Endothelial cell of umbilical vein (primary cell): ENCODE data around the gene GLB1L. TPM values are rescaled to one million over a fixed set of nuclear protein-coding genes. Genes with fewer than 3 reads are reported as not detected.

Source experiments
- BruUV-seq: library from RNA; stranded (reverse); fragments of 400-500 nt; replicated peaks from 2 replicates; lab custom pipeline; 2021; lab: Mats Ljungman, UMichigan
- CTCF ChIA-PET: fragments of 300-600, 350-600 bp; sonication (Branson Sonifier 250); formaldehyde crosslinking; loops from one replicate; lab custom pipeline; 2021; ENCODE audit warnings: antibody characterized with exemption, inconsistent platforms; lab: Charles Lee
- POLR2A ChIA-PET: fragments of 300-600, 350-600 bp; sonication (Branson Sonifier 250); formaldehyde crosslinking; loops from one replicate; lab custom pipeline; 2021; ENCODE audit warnings: antibody characterized with exemption, inconsistent platforms; lab: Charles Lee
- DNase-seq: peaks from one replicate; pipeline ENCODE4 v3.0.0-alpha.2; 2011; ENCODE audit warnings: low read depth, low spot score
- FAIRE-seq: peaks from 2 replicates; lab custom pipeline; 2011; peaks lifted over from hg19 to GRCh38; lab: Jason Lieb, UNC
- H2AFZ ChIP-seq: 2 replicates; pipeline ENCODE4 v1.6.0; 2012; ENCODE audit warnings: low read depth, low read length, control low read depth, inconsistent platforms
- H3K27ac ChIP-seq: 2 replicates; pipeline ENCODE4 v1.5.1; 2011; ENCODE audit warnings: low read depth, mild to moderate bottlenecking, control low read depth, low read length, moderate library complexity; ENCODE audit not compliant: insufficient read depth
- H3K27me3 ChIP-seq, 2 experiments: 2 replicates each; pipeline versions ENCODE4 v1.6.0 to v1.6.1; 2011; ENCODE audit warnings: low read length in 2 of 2, mixed read lengths in 1 of 2; ENCODE audit not compliant: control insufficient read depth in 2 of 2, insufficient read depth in 2 of 2
- H3K36me3 ChIP-seq, 2 experiments: 2 replicates in 1 of 2; 3 replicates in 1 of 2; pipeline ENCODE4 v1.5.1; 2011; ENCODE audit warnings: low read length in 2 of 2, mild to moderate bottlenecking in 1 of 2, moderate library complexity in 1 of 2; ENCODE audit not compliant: control insufficient read depth in 2 of 2, insufficient read depth in 2 of 2; ENCODE audit errors: extremely low read depth in 1 of 2
- H3K4me1 ChIP-seq: 3 replicates; pipeline ENCODE4 v1.5.1; 2011; ENCODE audit warnings: mild to moderate bottlenecking, low read length; ENCODE audit not compliant: control insufficient read depth, insufficient read depth; ENCODE audit errors: extremely low read depth
- H3K4me2 ChIP-seq: 2 replicates; pipeline ENCODE4 v1.6.1; 2011; ENCODE audit warnings: low read length, control low read depth, mixed read lengths; ENCODE audit not compliant: insufficient read depth
- H3K4me3 ChIP-seq, 3 experiments: fragments of 200-600 bp in 1 of 3; sonication (generic), shearing (Covaris generic) in 1 of 3; replicated peaks in 1 of 3; 2 replicates each; pipeline ENCODE4 v1.5.1; 2011 to 2016; ENCODE audit warnings: control low read depth in 3 of 3, low read length in 3 of 3, mild to moderate bottlenecking in 2 of 3, inconsistent platforms in 1 of 3, low read depth in 1 of 3, moderate library complexity in 1 of 3; ENCODE audit not compliant: insufficient read depth in 1 of 3
- H3K79me2 ChIP-seq: 2 replicates; pipeline ENCODE4 v1.6.0; 2012; ENCODE audit warnings: low read length, inconsistent platforms; ENCODE audit not compliant: control insufficient read depth, insufficient read depth
- H3K9ac ChIP-seq: replicated peaks from 2 replicates; pipeline ENCODE3; 2011; ENCODE audit warnings: low read length, control low read depth; ENCODE audit not compliant: insufficient read depth; ENCODE audit errors: extremely low read depth
- H3K9me1 ChIP-seq: replicated peaks from 3 replicates; pipeline ENCODE4 v1.6.0; 2011; ENCODE audit warnings: mild to moderate bottlenecking, low read length; ENCODE audit not compliant: control insufficient read depth, insufficient read depth; ENCODE audit errors: extremely low read depth
- H3K9me3 ChIP-seq: replicated peaks from 2 replicates; pipeline ENCODE4 v1.5.1; 2012; ENCODE audit warnings: low read length, inconsistent platforms; ENCODE audit not compliant: control insufficient read depth, insufficient read depth
- H4K20me1 ChIP-seq: replicated peaks from 2 replicates; pipeline ENCODE3; 2011; ENCODE audit warnings: mild to moderate bottlenecking, low read length; ENCODE audit not compliant: control insufficient read depth, insufficient read depth; ENCODE audit errors: extremely low read depth
- EZH2 ChIP-seq: IDR thresholded peaks from 2 replicates; pipeline ENCODE4 v1.6.1; 2012; ENCODE audit warnings: borderline replicate concordance, low read depth, mild to moderate bottlenecking, moderate library complexity, low read length, inconsistent platforms; ENCODE audit not compliant: severe bottlenecking
- FOS ChIP-seq: IDR thresholded peaks from 2 replicates; pipeline ENCODE4 v1.6.1; 2011; ENCODE audit warnings: mild to moderate bottlenecking, low read length, moderate library complexity, borderline replicate concordance; ENCODE audit not compliant: insufficient read depth
- GATA2 ChIP-seq: IDR thresholded peaks from 2 replicates; pipeline ENCODE4 v1.7.0; 2011; ENCODE audit warnings: low read depth, mild to moderate bottlenecking, moderate library complexity, mixed read lengths, low read length; ENCODE audit not compliant: insufficient read length, insufficient read depth
- JUN ChIP-seq: IDR thresholded peaks from 2 replicates; pipeline ENCODE4 v1.6.1; 2011; ENCODE audit warnings: borderline replicate concordance, low read depth; ENCODE audit not compliant: insufficient read length, insufficient read depth
- MYC ChIP-seq: IDR thresholded peaks from one replicate; pipeline ENCODE4 v1.6.1; 2011; ENCODE audit warnings: mild to moderate bottlenecking, low read depth, low read length
- POLR2A ChIP-seq: IDR thresholded peaks from 2 replicates; pipeline ENCODE4 v1.6.1; 2012; ENCODE audit warnings: low read depth, mild to moderate bottlenecking, control low read depth, low read length
- POLR2AphosphoS5 ChIP-seq: IDR thresholded peaks from 2 replicates; pipeline ENCODE4 v1.6.1; 2012; ENCODE audit warnings: low read depth, mild to moderate bottlenecking, control low read depth, low read length, moderate library complexity; ENCODE audit not compliant: insufficient read depth
- dilution Hi-C: fragments of 300-500 bp; cut with MboI; formaldehyde crosslinking; loops from one replicate; pipeline ENCODE4 v1.15.0; 2019; ENCODE audit warnings: low sequenced_read_pairs; ENCODE audit not compliant: extremely low pct_ligation_motif_present
- intact Hi-C: fragments of 100-400 bp; cut with micrococcal nuclease; formaldehyde crosslinking; loops from one replicate; pipeline ENCODE4 v1.10.0; 2022
- polyA plus RNA-seq, 4 experiments: library from polyadenylated mRNA; depleted of rRNA in 3 of 4; stranded (reverse) in 3 of 4; unstranded in 1 of 4; fragments of >200 nt; gene quantifications; 2 replicates each; pipeline versions ENCODE4 v1.2.1 to v1.2.3, GENCODE V29; 2011 to 2012; ENCODE audit warnings: missing spikeins in 1 of 4
- total RNA-seq: library from RNA; stranded (reverse); gene quantifications from 2 replicates; pipeline ENCODE4 v1.2.3, GENCODE V29; 2021
- TF ChIP-seq, protein P1 (sequence below), 2 donors: IDR thresholded peaks; 1 replicate in 1 of 2; 2 replicates in 1 of 2; pipeline ENCODE4 v1.5.1; 2011; ENCODE audit warnings: low read length in 2 of 2, mild to moderate bottlenecking in 2 of 2, moderate library complexity in 2 of 2, control low read depth in 1 of 2, inconsistent platforms in 1 of 2, low read depth in 1 of 2; ENCODE audit not compliant: insufficient read depth in 1 of 2; ENCODE audit errors: extremely low read depth in 1 of 2
- TF ChIP-seq, protein P2 (sequence below): IDR thresholded peaks from 2 replicates; pipeline ENCODE4 v1.6.1; 2011; ENCODE audit not compliant: insufficient read depth, insufficient read length

The GLB1L gene
- total and polyA plus RNA-seq, 2 donors (not counting 3 experiments of a cell fraction or from before 2014, with no cell fraction given), result 9.2 to 11.9 TPM

GRCh38 chr2:219219784-219220532, 25.3 kb downstream of the GLB1L start:
- dilution Hi-C loops, result no loop called here
- no peak overlapping the region for H3K4me2 ChIP-seq
- H3K9ac ChIP-seq, result no peak overlapping the region
- H2AFZ ChIP-seq, result no peak overlapping the region
- no peaks in the 10 kb centered on the region for H3K27me3 ChIP-seq
- CTCF ChIA-PET, result interaction anchor here (0.5 to 1.3 kb wide), 2 partner anchors 8 to 59 kb away, joined by 3 read pairs; partner anchors contain the start of gene DNAJB2
- BruUV-seq, result no TSS peak
- no peak overlapping the region for H3K27ac ChIP-seq
- no peaks in the 10 kb centered on the region for H3K9me3 ChIP-seq
- H3K36me3 ChIP-seq, result peaks cover 2 to 37% of the 10 kb centered on the region in 2 experiments
- H3K4me1 ChIP-seq, result peaks cover 14% of the 10 kb centered on the region
- DNase-seq, result no peak
- no peak for FAIRE-seq
- no peak for TF ChIP-seq FOS
- TF ChIP-seq GATA2, result no peak
- TF ChIP-seq MYC, result no peak
- no peak for TF ChIP-seq POLR2A
- TF ChIP-seq EZH2, result no peak
- no peak for TF ChIP-seq POLR2AphosphoS5
- TF ChIP-seq JUN, result no peak
- TF ChIP-seq, protein P1, sequence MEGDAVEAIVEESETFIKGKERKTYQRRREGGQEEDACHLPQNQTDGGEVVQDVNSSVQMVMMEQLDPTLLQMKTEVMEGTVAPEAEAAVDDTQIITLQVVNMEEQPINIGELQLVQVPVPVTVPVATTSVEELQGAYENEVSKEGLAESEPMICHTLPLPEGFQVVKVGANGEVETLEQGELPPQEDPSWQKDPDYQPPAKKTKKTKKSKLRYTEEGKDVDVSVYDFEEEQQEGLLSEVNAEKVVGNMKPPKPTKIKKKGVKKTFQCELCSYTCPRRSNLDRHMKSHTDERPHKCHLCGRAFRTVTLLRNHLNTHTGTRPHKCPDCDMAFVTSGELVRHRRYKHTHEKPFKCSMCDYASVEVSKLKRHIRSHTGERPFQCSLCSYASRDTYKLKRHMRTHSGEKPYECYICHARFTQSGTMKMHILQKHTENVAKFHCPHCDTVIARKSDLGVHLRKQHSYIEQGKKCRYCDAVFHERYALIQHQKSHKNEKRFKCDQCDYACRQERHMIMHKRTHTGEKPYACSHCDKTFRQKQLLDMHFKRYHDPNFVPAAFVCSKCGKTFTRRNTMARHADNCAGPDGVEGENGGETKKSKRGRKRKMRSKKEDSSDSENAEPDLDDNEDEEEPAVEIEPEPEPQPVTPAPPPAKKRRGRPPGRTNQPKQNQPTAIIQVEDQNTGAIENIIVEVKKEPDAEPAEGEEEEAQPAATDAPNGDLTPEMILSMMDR (IDR thresholded peaks at IDR 0.05; ENCODE audit: extremely low read depth in 1 of 2, insufficient read depth in 1 of 2, low read depth in 1 of 2, low read length in 2 of 2), result no peak
- TF ChIP-seq, protein P2, sequence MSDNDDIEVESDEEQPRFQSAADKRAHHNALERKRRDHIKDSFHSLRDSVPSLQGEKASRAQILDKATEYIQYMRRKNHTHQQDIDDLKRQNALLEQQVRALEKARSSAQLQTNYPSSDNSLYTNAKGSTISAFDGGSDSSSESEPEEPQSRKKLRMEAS, result no peak
- H3K4me3 ChIP-seq, result no peak overlapping the region
- H3K9me1 ChIP-seq, result no peaks in the 10 kb centered on the region
- no peaks in the 10 kb centered on the region for H4K20me1 ChIP-seq
- H3K79me2 ChIP-seq, result no peaks in the 10 kb centered on the region
- POLR2A ChIA-PET, result interaction anchor here (0.8 kb wide), 1 partner anchor 9 kb away, joined by 4 read pairs; the partner anchor contains the start of genes ANKZF1 and ATG9A
- intact Hi-C loops, result loop anchor here (2.0 to 5.0 kb wide), 5 partner anchors 33 to 167 kb away; partner anchors contain the start of genes DNPEP, NHEJ1, TUBA4A and TUBA4B
